HG02840 (cell line): ENCODE results near the gene CGREF1.
"Not testable (repeated sequence)": the region's sequence is repeated elsewhere in the genome, so short reads cannot be mapped to it uniquely, and the experiment has no call there.

Source experiments
- ATAC-seq: cut with Tn5 transposase; IDR thresholded peaks from one replicate; pipeline ENCODE4 v1.9.1; 2021; ENCODE audit warnings: mild to moderate bottlenecking, moderate library complexity, moderate number of reproducible peaks; ENCODE audit not compliant: unreplicated experiment, low FRiP score

CGREF1 gene

DNA sequence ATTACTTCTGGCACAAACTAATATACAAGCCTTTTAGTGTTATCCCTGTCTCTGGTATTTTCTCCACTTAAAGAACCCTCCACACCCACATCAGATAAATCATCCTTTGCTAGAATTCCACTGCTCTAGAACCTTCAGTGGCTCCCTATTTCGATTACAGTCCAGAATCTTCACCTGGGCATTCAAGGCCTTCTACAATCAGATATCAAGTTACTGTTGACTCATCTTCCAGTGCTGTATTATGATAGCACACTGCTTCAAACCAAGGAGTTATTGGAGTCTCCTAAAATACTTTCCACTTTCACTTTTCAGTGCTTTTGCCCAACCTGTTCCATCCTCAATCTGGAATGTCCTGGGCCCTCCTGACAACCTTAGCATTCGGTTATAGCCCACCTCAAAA, 3.4 kb downstream of the CGREF1 start:
- no peak for ATAC-seq

GRCh38 chr2:27111392-27112078, 7.4 kb downstream of the CGREF1 start:
- not testable (repeated sequence) for ATAC-seq

DNA sequence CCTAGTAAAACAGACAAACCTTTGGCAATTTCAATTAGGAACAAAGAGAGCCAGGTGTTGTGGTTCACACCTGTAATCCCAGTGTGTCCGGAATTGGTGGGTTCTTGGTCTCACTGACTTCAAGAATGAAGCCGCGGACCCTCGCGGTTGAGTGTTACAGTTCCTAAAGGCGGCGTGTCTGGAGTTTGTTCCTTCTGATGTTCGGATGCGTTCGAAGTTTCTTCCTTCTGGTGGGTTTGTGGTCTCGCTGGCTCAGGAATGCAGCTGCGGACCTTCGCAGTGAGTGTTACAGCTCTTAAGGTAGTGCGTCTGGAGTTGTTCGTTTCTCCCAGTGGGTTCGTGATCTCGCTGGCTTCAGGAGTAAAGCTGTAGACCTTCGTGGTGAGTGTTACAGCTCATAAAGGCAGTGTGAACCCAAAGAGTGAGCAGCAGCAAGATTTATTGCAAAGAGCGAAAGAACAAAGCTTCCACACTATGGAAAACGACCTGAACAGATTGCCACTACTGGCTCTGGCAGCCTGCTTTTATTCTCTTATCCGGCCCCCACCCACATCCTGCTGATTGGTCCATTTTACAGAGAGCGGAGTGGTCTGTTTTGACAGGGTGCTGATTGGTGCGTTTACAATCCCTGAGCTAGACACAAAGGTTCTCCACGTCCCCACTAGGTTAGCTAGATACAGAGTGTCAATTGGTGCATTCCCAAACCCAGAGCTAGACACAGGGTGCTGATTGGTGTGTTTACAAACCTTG, 8.2 kb downstream of the CGREF1 start:
- ATAC-seq = not testable (repeated sequence)

DNA sequence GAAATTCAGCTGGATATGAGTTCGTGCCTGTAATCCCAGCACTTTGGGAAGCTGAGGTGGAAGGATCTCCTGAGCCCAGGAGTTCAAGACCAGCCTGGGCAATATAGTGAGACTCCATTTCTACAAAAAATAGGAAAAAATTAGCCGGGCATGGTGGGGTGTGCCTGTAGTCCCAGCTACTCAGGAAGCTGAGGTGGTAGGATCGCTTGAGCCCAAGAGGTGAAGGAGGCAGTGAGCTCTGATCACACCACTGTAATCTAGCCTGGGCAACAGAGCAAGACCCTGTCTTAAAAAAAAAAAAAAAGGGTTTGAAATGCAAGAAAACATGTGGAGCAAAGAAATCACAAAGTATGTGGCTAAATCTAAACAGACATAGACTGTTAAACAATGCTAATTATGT, 9.8 kb downstream of the CGREF1 start:
- no peak for ATAC-seq

GRCh38 chr2:27108221-27108620, 10.7 kb downstream of the CGREF1 start:
- ATAC-seq = no peak

- ATAC-seq = no peak
These were observed 12.9 kb downstream of the CGREF1 start for GRCh38 chr2:27105981-27106380.

GRCh38 chr2:27102329-27102728, 16.6 kb downstream of the CGREF1 start:
- ATAC-seq = no peak

DNA sequence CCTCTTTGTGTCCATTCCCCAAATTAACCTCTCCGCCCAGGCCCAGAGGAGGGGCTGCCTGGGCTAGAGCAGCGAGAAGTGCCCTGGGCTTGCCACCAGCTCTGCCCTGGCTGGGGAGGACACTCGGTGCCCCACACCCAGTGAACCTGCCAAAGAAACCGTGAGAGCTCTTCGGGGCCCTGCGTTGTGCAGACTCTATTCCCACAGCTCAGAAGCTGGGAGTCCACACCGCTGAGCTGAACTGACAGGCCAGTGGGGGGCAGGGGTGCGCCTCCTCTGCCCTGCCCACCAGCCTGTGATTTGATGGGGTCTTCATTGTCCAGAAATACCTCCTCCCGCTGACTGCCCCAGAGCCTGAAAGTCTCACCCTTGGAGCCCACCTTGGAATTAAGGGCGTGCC, 18.9 kb downstream of the CGREF1 start:
- no peak for ATAC-seq

- no peak for ATAC-seq
These were observed 19.5 kb downstream of the CGREF1 start for GRCh38 chr2:27099334-27099955.

DNA sequence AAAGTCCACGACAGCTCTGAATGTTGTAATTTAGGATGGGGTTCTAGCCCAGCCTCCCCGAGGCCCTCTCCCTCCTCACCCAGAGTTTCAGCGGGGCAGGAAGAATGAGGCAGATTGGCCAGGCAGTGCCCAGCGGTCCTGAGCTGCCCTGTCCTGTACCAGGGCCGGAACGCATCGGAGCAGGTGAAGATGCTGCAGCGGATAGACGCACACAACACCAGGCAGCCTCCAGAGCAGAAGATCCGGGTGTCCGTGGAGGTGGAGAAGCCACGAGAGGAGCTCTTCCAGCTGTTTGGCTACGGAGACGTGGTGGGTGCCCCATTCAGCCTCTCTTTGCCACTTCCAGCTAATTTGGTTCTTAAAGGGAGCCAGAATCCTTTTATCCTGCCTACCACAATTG, 21.6 kb downstream of the CGREF1 start:
- ATAC-seq = no peak

DNA sequence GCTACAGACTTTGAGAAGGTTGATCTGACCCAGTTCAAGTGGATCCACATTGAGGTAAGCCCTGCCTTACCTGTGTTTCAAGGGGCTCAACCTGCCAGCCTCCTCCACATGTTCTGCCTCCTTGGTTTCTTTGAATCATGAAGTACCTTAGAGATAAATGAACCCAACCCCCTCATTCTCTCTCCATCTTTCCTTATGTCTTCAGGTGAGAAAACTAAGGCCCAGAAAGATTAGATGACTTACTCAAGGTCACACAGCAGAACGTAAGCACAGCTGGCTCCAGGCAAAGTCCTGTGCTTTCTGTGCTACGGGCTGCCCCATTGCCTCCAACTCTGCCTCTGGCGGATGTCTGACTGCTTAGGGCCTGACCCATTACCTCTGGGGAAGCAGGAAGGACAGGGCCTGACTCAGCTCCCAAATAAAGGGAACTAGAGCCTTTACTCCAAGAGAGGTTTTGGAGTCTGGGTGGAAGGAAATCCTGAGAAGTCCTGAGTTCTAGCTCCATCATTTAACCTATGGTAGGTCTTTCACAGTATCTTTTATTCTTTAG, 22.1 kb downstream of the CGREF1 start:
- no peak for ATAC-seq

DNA sequence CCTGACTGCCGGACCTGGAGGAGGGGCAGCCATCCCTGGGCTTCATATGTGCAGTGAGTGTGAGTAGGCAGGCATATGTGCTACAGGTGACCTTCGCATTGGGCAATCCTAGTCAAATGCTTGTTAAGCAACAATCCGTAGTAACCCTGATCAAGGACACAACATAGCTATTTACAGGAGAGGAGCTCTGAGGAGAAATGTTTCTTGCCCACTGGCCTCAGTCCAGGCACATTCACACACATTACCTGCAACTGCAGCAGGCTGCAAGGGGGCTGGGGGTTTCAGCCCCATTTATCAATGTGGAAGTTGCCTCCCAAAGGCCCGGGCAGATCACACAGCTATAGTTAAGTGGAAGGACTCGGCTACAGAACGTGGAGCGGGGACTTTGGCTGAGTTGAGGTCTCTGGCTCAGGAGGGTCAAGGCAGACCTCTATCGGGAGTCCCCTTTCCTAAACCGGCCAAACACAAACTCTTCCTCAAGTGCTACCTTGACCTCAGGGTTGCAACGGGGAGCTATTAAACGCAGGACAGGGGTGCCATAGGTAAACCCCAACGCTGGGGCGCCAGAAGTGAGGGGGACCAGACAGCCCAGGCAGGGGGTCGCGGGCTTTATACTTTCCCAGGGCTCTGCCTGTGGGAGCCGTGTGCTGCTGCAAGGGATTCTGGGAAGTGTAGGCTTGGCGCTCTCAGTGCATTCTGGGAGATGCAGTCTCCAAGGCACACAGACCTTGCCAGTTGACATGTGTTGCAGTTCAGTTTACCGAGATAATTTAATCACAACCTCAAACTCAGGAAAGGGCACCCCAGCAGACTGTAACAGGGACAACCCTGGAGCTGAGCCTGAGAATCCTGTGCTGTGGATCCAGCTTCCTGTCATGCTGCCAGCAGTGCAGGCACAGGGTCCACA, 22.9 kb downstream of the CGREF1 start:
- ATAC-seq = no peak

DNA sequence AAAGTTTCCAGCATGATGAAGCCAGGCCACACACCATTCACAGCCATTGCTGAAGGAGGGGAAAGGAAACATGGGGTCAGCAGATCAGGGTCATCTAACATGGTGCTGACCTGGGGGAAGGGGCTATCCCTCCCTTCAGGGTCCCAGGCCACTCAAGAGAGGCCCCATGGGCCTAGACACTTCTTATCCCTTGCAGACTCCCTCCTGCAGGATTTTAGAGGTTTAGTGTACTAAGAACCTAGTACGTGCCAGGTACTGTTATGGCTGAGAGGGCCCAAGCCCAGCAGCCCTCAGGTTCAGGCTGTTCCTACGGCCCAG, 23.5 kb downstream of the CGREF1 start:
- no peak for ATAC-seq

DNA sequence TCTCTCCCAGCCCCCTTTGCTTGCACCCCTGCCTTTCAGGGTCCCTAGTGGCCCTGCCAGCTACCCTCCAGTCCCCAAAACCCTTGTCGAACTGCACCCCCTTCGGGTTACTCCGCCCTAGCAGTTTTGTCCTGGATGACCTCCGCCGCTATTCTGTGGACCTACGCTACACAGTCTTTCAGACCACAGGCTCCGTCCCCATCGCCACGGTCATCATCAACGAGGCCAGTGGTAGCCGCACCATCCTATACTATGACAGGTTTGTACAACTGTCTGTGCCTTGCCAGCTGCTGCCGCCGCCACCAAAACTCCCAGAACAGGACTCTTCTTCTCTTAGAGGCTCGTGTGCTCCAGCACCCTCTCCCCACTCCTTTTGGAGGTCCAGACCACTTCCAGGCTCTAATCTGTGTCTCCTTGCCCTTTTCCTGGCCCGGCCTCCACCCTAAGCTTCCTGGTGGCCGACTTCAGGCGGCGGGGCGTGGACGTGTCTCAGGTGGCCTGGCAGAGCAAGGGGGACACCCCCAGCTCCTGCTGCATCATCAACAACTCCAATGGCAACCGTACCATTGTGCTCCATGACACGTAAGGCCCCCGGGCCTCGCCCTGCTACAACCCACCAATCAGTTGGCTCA, 24.5 kb downstream of the CGREF1 start:
- no peak for ATAC-seq

GRCh38 chr2:27093430-27094352, 25.2 kb downstream of the CGREF1 start:
- no peak for ATAC-seq

- no peak for ATAC-seq
These were observed 26.1 kb downstream of the CGREF1 start for GRCh38 chr2:27092696-27093429.

GRCh38 chr2:27091746-27092695, 26.9 kb downstream of the CGREF1 start:
- ATAC-seq = no peak
